ENCODE results near the gene LRR1. TPM values are rescaled to one million over a fixed set of nuclear protein-coding genes. Genes with fewer than 3 reads are reported as not detected.

LRR1 gene
- total RNA-seq, 1 experiment from 2014 or later, result 19.0 TPM

DNA sequence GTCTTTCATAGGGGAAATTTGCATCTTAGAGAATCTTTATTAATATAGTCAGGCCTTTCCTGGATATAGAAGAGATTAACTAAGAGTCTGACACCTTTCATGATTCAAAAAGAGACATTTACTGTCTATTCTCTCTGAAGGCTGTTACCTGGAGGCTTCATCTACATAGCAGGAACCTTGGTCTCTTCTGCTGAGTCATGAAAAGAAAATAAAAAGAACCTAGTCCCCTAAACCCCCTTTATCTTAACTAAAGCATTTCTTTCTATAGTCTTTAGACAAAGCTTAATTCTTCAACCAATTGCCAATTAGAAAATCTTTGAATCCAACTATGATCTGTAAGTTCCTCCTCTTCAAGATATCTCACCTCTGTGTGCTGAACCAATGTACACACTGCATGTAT is 45.6 kb upstream of the LRR1 start:
- DNase-seq, result no peak
- H3K27ac ChIP-seq, result no peak overlapping the region
- H3K4me1 ChIP-seq (replicated peaks; ENCODE audit: insufficient read depth), result peaks cover 22% of the 10 kb centered on the region
- CTCF ChIA-PET, result no interaction called here
- no peaks in the 10 kb centered on the region for H3K36me3 ChIP-seq (ENCODE audit: low read depth)
- 0 out of 2 replicates have a peak overlapping the region, but pooled peaks have one; percentile 46 for H2AFZ ChIP-seq
- POLR2A ChIA-PET (ENCODE audit: unreplicated experiment), result no interaction called here
- TF ChIP-seq, protein P1, sequence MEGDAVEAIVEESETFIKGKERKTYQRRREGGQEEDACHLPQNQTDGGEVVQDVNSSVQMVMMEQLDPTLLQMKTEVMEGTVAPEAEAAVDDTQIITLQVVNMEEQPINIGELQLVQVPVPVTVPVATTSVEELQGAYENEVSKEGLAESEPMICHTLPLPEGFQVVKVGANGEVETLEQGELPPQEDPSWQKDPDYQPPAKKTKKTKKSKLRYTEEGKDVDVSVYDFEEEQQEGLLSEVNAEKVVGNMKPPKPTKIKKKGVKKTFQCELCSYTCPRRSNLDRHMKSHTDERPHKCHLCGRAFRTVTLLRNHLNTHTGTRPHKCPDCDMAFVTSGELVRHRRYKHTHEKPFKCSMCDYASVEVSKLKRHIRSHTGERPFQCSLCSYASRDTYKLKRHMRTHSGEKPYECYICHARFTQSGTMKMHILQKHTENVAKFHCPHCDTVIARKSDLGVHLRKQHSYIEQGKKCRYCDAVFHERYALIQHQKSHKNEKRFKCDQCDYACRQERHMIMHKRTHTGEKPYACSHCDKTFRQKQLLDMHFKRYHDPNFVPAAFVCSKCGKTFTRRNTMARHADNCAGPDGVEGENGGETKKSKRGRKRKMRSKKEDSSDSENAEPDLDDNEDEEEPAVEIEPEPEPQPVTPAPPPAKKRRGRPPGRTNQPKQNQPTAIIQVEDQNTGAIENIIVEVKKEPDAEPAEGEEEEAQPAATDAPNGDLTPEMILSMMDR (conservative IDR thresholded peaks at IDR 0.05), result no peak
- TF ChIP-seq EZH2 (IDR thresholded peaks at IDR 0.05; ENCODE audit: low read depth), result no peak
- H3K4me3 ChIP-seq, result no peak overlapping the region
- no TSS peak for BruUV-seq (replicated peaks)
- H3K9me3 ChIP-seq (ENCODE audit: insufficient read depth, low read depth), result no peaks in the 10 kb centered on the region
- H3K9me2 ChIP-seq (ENCODE audit: insufficient read depth), result no peaks in the 10 kb centered on the region
- H3K79me2 ChIP-seq (ENCODE audit: low read depth), result no peaks in the 10 kb centered on the region
- intact Hi-C loops (cut with micrococcal nuclease; ENCODE audit: unreplicated experiment), result no loop called here
- no peaks in the 10 kb centered on the region for H4K20me1 ChIP-seq (ENCODE audit: insufficient read depth)
- no peak overlapping the region for H3K4me2 ChIP-seq
- no peaks in the 10 kb centered on the region for H3F3A ChIP-seq (ENCODE audit: insufficient read depth, low read depth)
- no peaks in the 10 kb centered on the region for H3K27me3 ChIP-seq (ENCODE audit: insufficient read depth, low read depth)

DNA sequence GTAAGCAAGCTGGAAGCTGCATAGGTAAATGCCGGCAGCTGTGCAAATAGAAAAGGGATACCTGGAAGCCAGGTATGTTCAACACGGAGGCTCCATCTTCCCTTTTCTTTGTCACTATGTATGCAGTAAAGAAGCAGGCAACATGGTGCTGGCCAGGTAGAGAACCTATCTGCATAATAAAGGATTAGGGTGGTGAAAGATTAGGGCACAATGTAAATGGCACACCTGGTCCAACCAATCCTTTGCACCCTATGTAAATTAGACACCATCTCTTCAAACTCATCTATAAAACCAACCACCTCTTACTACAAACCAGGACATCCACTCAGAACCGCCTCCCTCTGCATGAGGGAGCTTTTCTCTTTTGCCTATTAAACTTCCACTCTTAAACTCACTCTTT is 44.8 kb upstream of the LRR1 start:
- no peaks in the 10 kb centered on the region for H3K27me3 ChIP-seq (ENCODE audit: insufficient read depth, low read depth)
- no peaks in the 10 kb centered on the region for H4K20me1 ChIP-seq (ENCODE audit: insufficient read depth)
- H3K27ac ChIP-seq, result no peak overlapping the region
- ChIA-PET CTCF (interaction anchor here (0.6 kb wide), 1 partner anchor 92 kb away, joined by 3 read pairs; no protein-coding TSS in a partner anchor), POLR2A (ENCODE audit: unreplicated experiment) (no interaction called here)
- no peaks in the 10 kb centered on the region for H3K79me2 ChIP-seq (ENCODE audit: low read depth)
- no peaks in the 10 kb centered on the region for H3K36me3 ChIP-seq (ENCODE audit: low read depth)
- DNase-seq, result no peak
- H3K9me3 ChIP-seq (ENCODE audit: insufficient read depth, low read depth), result no peaks in the 10 kb centered on the region
- no peaks in the 10 kb centered on the region for H3K9me2 ChIP-seq (ENCODE audit: insufficient read depth)
- intact Hi-C loops (cut with micrococcal nuclease; ENCODE audit: unreplicated experiment), result no loop called here
- no peak overlapping the region for H3K4me2 ChIP-seq
- H3K4me3 ChIP-seq, result no peak overlapping the region
- H3F3A ChIP-seq (ENCODE audit: insufficient read depth, low read depth), result no peaks in the 10 kb centered on the region
- peaks cover 22% of the 10 kb centered on the region for H3K4me1 ChIP-seq (replicated peaks; ENCODE audit: insufficient read depth)
- no TSS peak for BruUV-seq (replicated peaks)
- TF ChIP-seq EZH2 (IDR thresholded peaks at IDR 0.05; ENCODE audit: low read depth), result no peak
- TF ChIP-seq, protein P1 (conservative IDR thresholded peaks at IDR 0.05), result no peak
- H2AFZ ChIP-seq, result no peak overlapping the region

DNA sequence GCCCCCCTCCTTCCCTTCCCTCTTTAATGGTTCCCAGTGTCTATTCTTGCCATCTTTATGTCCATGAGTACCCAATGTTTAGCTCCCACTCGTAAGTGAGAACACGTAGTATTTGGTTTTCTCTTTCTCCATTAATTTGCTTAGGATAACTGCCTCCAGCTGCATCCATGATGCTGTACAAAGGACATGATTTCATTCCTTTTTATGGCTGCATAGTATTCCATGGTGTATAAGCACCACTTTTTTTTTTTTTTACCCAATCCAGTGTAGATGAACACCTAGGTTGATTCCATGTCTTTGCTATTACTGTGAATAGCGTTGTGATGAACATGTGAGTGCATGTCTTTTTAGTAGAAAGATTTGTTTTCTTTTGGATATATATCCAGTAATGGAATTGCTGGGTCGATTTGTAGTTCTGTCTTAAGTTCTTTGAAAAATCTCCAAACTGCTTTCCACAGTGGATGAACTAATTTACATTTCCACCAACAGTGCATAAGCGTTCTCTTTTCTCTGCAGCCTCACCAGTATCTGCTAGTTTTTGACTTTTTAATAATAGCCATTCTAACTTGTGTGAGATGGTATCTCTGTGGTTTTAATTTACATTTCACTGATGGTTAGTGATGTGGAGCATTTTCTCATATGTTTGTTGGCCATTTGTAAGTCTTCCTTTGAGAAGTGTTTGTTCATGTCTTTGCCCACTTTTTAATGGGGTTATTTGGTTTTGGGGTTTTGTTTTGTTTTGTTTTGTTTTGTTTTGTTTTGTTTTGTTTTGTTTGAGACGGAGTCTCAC is 38.6 kb upstream of the LRR1 start:
- POLR2A ChIA-PET (ENCODE audit: unreplicated experiment), result no interaction called here
- intact Hi-C loops (cut with micrococcal nuclease; ENCODE audit: unreplicated experiment), result no loop called here
- no peak overlapping the region for H2AFZ ChIP-seq

More for the DNA sequence above, 38.6 kb upstream of the LRR1 start:
- BruUV-seq (replicated peaks), result no TSS peak
- Histone ChIP-seq H3K36me3 (ENCODE audit: low read depth) (no peaks in the 10 kb centered on the region), H4K20me1 (ENCODE audit: insufficient read depth) (no peaks in the 10 kb centered on the region), H3K27me3 (ENCODE audit: insufficient read depth, low read depth) (no peaks in the 10 kb centered on the region), H3K4me1 (replicated peaks; ENCODE audit: insufficient read depth) (0 out of 2 replicates have a peak, but pooled peaks cover 1% of the 10 kb centered on the region), H3K9me2 (ENCODE audit: insufficient read depth) (no peaks in the 10 kb centered on the region; the same call in 1 of the 2 replicates), H3K27ac (no peak overlapping the region), H3K9me3 (ENCODE audit: insufficient read depth, low read depth) (no peaks in the 10 kb centered on the region), H3K4me2 (no peak overlapping the region), H3K4me3 (no peak overlapping the region), H3K79me2 (ENCODE audit: low read depth) (no peaks in the 10 kb centered on the region), H3F3A (ENCODE audit: insufficient read depth, low read depth) (no peaks in the 10 kb centered on the region)
- no peak for DNase-seq
- CTCF ChIA-PET, result no interaction called here
- TF ChIP-seq, protein P1 (conservative IDR thresholded peaks at IDR 0.05), result no peak
- TF ChIP-seq EZH2 (IDR thresholded peaks at IDR 0.05; ENCODE audit: low read depth), result no peak

Measured in PC-9 (cell line).